CD8-positive, alpha-beta memory T cell (primary cell): ENCODE measurements around the gene RIPK1. TPM values are rescaled to one million over a fixed set of nuclear protein-coding genes. Genes with fewer than 3 reads are reported as not detected.
A peak's percentile ranks its signal among the peaks of the same experiment; 100 is the strongest.

Experiments
- CTCF ChIA-PET: fragments of 350-600 bp; sonication (Branson Sonifier 250); formaldehyde crosslinking; loops from one replicate; lab custom pipeline; 2021; ENCODE audit warnings: antibody characterized with exemption; lab: Charles Lee
- POLR2A ChIA-PET: fragments of 350-600 bp; sonication (Branson Sonifier 250); formaldehyde crosslinking; loops from one replicate; lab custom pipeline; 2021; ENCODE audit warnings: antibody characterized with exemption; lab: Charles Lee
- DNase-seq, 5 donors: peaks; one replicate each; pipeline versions ENCODE4 v3.0.0 to v3.0.0-alpha.2; 2020 to 2022; ENCODE audit warnings: mixed read lengths in 1 of 5
- H3K27ac ChIP-seq: one replicate; pipeline ENCODE4 v1.7.0; 2013; ENCODE audit warnings: low read depth, mild to moderate bottlenecking, low read length, moderate library complexity
- H3K27me3 ChIP-seq: 2 replicates; pipeline ENCODE4 v1.7.0; 2013; ENCODE audit warnings: low read length, mild to moderate bottlenecking; ENCODE audit not compliant: insufficient read depth, poor library complexity, severe bottlenecking
- H3K36me3 ChIP-seq: 2 replicates; pipeline ENCODE4 v1.7.0; 2013; ENCODE audit warnings: mild to moderate bottlenecking, low read length, moderate library complexity; ENCODE audit not compliant: insufficient read depth
- H3K4me1 ChIP-seq: 2 replicates; pipeline ENCODE4 v1.7.0; 2013; ENCODE audit warnings: mild to moderate bottlenecking, low read length, moderate library complexity; ENCODE audit not compliant: insufficient read depth
- H3K4me3 ChIP-seq: 2 replicates; pipeline ENCODE4 v1.7.0; 2013; ENCODE audit warnings: mild to moderate bottlenecking, low read length
- H3K9me3 ChIP-seq: 2 replicates; pipeline ENCODE4 v1.7.0; 2013; ENCODE audit warnings: mild to moderate bottlenecking, low read length
- H3K27ac Mint-ChIP-seq, 8 donors: one replicate each; pipeline ENCODE4 v1.8.0; 2020 to 2021; ENCODE audit warnings: mixed read lengths in 8 of 8, mild to moderate bottlenecking in 6 of 8, inconsistent platforms in 3 of 8, moderate library complexity in 3 of 8
- H3K27me3 Mint-ChIP-seq, 2 donors: one replicate each; pipeline ENCODE4 v1.8.0; 2020 to 2021; ENCODE audit warnings: mixed read lengths in 2 of 2, mild to moderate bottlenecking in 1 of 2, moderate library complexity in 1 of 2
- H3K36me3 Mint-ChIP-seq, 3 donors: one replicate each; pipeline ENCODE4 v1.8.0; 2020 to 2021; ENCODE audit warnings: mixed read lengths in 3 of 3, inconsistent platforms in 1 of 3, mild to moderate bottlenecking in 1 of 3
- H3K4me1 Mint-ChIP-seq, 3 donors: one replicate each; pipeline ENCODE4 v1.8.0; 2020 to 2021; ENCODE audit warnings: mixed read lengths in 3 of 3, inconsistent platforms in 1 of 3, mild to moderate bottlenecking in 1 of 3
- H3K4me3 Mint-ChIP-seq, 7 donors: one replicate each; pipeline ENCODE4 v1.8.0; 2020 to 2021; ENCODE audit warnings: mixed read lengths in 7 of 7, mild to moderate bottlenecking in 6 of 7, moderate library complexity in 4 of 7, inconsistent platforms in 2 of 7
- H3K9me3 Mint-ChIP-seq, 5 donors: one replicate each; pipeline ENCODE4 v1.8.0; 2020 to 2022; ENCODE audit warnings: mixed read lengths in 5 of 5, mild to moderate bottlenecking in 3 of 5, moderate library complexity in 2 of 5, inconsistent platforms in 1 of 5
- polyA plus RNA-seq: library from polyadenylated mRNA; unstranded; fragments of 300-500 nt; fragmentation: Illumina TruSeq; gene quantifications from one replicate; pipeline ENCODE4 v1.2.3, GENCODE V29; 2021
- total RNA-seq, 2 experiments: library from RNA; stranded (reverse); gene quantifications; one replicate each; pipeline ENCODE4 v1.2.3, GENCODE V29; 2021

Gene RIPK1
- total and polyA plus RNA-seq, 3 experiments from 2014 or later, result 21.7 to 25.1 (median 22.1) TPM

DNA sequence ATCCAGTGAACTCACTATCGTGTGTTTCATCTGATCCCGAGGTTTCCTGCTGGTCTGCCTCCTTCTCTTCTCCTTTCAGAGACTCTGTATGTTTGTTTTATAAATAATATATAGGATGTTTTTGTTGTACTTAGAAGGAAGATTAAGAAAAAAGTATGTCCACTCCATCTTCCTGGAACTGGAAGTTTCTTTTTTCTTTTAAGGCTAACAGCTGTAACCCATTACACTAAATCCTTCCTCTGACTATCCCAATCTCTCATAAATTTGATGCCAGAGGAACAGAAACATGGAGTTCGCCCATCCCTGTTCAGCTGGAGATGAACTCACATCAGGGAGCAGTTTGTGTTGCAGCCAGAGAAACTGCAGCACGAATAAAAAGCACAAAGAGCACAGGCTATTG, 20.7 kb downstream of the RIPK1 start:
- Histone ChIP-seq H3K27me3 (no peaks in the 10 kb centered on the region), H3K27ac (no peak overlapping the region), H3K4me1 (no peaks in the 10 kb centered on the region), H3K9me3 (no peaks in the 10 kb centered on the region), H3K36me3 (peaks cover 30% of the 10 kb centered on the region), H3K4me3 (no peak overlapping the region)
- Mint-ChIP-seq H3K4me1 (peaks cover 18 to 33% (median 20%) of the 10 kb centered on the region in 3 donors), H3K36me3 (peaks cover 10 to 59% (median 27%) of the 10 kb centered on the region in 3 donors), H3K4me3 (no peak overlapping the region), H3K9me3 (peaks cover 0 to 2% (median 0%) of the 10 kb centered on the region in 5 donors), H3K27me3 (no peaks in the 10 kb centered on the region), H3K27ac (peak overlapping the region in 2 of 8 donors; percentile 5 to 45)
- ChIA-PET POLR2A (no interaction called here), CTCF (no interaction called here)
- no peak for DNase-seq

DNA sequence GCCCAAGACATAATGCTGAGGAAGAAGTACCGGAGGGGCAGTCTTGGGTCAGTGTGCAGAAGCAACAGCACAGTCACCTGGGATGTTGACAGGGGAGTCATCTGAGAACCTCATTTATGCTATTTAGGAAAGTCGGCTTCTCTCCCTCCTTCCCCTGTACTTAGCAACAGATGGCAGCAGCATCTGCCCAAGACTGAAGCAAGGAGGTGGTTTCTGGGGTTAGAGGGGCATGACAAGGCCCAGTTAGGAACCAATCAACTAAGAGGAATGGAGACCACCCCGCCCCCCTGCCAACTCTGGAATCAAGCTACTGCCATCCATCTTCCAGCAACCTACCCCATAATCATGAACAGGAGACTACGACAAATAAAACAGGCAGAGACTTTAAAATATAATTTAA, 21.7 kb downstream of the RIPK1 start:
- peak overlapping the region in 5 of 8 donors; percentile 20 to 78 (median 26) for H3K27ac Mint-ChIP-seq

DNA sequence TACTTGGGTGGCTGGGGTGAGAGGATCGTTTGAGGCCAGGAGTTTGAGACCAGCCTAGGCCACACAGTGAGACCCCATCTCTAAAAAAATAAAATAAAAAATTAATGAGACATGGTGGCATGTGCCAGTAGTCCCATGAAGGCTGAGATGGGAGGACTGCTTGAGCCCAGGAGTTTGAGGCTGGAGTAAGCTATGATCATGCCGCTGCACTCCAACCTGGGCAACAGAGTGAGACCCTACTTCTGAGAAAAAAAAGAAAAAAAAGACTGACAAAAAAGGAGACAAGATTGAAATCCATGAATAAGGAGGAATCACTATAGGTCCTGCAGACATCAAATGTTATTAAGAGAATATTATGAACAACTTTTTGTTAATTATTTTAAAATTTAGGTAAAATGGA, 26.5 kb downstream of the RIPK1 start:
- CTCF ChIA-PET, result no interaction called here
- no peaks in the 10 kb centered on the region for H3K27me3 ChIP-seq
- Mint-ChIP-seq H3K4me1 (peaks cover 0 to 7% (median 1%) of the 10 kb centered on the region in 3 donors), H3K9me3 (peaks cover 0 to 2% (median 0%) of the 10 kb centered on the region in 5 donors), H3K27me3 (no peaks in the 10 kb centered on the region), H3K36me3 (peaks cover 8 to 48% (median 21%) of the 10 kb centered on the region in 3 donors), H3K4me3 (no peak overlapping the region), H3K27ac (peak overlapping the region in 2 of 8 donors; percentile 31 to 47)
- DNase-seq, result no peak
- POLR2A ChIA-PET, result no interaction called here
- H3K36me3 ChIP-seq, result peaks cover 41% of the 10 kb centered on the region
- H3K4me3 ChIP-seq, result no peak overlapping the region
- H3K27ac ChIP-seq, result no peak overlapping the region
- H3K4me1 ChIP-seq, result no peaks in the 10 kb centered on the region
- H3K9me3 ChIP-seq, result no peaks in the 10 kb centered on the region

More for the DNA sequence above, 21.7 kb downstream of the RIPK1 start:
- peaks cover 10 to 55% (median 28%) of the 10 kb centered on the region in 3 donors for H3K36me3 Mint-ChIP-seq
- POLR2A ChIA-PET, result no interaction called here
- peaks cover 14 to 28% (median 20%) of the 10 kb centered on the region in 3 donors for H3K4me1 Mint-ChIP-seq
- Histone ChIP-seq H3K36me3 (peaks cover 29% of the 10 kb centered on the region), H3K27me3 (no peaks in the 10 kb centered on the region), H3K4me3 (no peak overlapping the region), H3K27ac (no peak overlapping the region), H3K9me3 (no peaks in the 10 kb centered on the region), H3K4me1 (no peaks in the 10 kb centered on the region)
- no peaks in the 10 kb centered on the region for H3K27me3 Mint-ChIP-seq
- peaks cover 0 to 2% (median 0%) of the 10 kb centered on the region in 5 donors for H3K9me3 Mint-ChIP-seq
- no peak overlapping the region for H3K4me3 Mint-ChIP-seq
- no peak for DNase-seq
- CTCF ChIA-PET, result no interaction called here

DNA sequence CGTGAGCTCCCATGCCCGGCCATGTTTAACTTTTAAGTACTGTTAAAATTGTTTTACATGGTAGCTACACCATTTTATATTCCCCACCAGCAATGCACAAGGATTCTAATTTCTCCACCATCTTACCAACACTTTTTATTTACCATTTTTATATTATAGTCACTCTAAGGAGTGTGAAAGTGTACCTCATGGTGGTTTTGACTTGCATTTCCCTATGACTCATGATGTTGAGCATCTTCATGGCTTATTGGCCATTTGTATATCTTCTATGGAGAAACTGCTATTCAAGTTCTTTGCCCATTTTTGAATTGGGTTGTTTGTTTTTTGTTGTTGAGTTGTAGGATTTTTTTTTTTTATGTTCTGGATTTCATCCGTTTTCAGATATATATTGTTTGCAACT, 34.6 kb downstream of the RIPK1 start:
- DNase-seq, result no peak
- Mint-ChIP-seq H3K36me3 (peaks cover 10 to 81% (median 24%) of the 10 kb centered on the region in 3 donors), H3K27me3 (no peaks in the 10 kb centered on the region), H3K9me3 (no peaks in the 10 kb centered on the region), H3K4me3 (no peak overlapping the region), H3K27ac (no peak overlapping the region), H3K4me1 (peaks cover 0 to 14% (median 5%) of the 10 kb centered on the region in 3 donors)
- H3K27me3 ChIP-seq, result no peaks in the 10 kb centered on the region
- H3K4me1 ChIP-seq, result no peaks in the 10 kb centered on the region
- CTCF ChIA-PET, result no interaction called here
- no peak overlapping the region for H3K4me3 ChIP-seq
- H3K27ac ChIP-seq, result no peak overlapping the region
- POLR2A ChIA-PET, result no interaction called here
- peaks cover 50% of the 10 kb centered on the region for H3K36me3 ChIP-seq
- H3K9me3 ChIP-seq, result no peaks in the 10 kb centered on the region

DNA sequence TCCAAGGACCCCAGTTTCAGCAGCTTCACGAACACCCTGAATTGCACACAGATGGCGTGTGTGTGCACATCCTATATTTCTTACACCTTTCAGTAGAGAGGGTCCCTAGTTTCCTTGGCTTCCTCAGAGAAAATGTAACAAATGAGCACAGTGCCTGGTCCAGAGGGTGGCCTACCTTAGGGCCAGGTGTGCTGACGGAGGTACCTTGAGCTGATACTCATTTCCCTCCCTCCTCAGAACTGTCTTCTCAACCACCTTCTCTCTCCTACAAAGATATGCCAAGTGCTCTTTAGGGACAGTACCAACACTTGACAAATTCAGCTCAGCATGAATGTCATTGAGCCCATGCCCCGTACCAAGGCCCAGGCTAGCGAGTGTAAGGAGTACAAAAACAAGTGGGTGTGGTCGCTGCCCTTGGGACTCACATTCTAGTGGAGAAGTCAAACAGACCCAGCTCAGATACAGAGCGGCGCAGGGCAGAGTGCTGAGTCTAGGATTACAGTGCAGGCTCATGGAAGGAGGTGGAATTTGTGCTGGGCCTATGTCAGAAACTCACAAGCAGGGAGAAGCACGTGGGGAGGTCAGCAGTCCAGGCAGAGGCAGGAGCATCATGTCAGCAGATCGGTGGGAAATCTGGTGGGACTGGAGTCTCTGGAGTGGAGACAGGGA, 40.6 kb downstream of the RIPK1 start:
- POLR2A ChIA-PET, result no interaction called here
- H3K27ac ChIP-seq, result no peak overlapping the region
- H3K4me1 ChIP-seq, result no peaks in the 10 kb centered on the region
- peak overlapping the region; percentile 2 to 80 (median 14) for H3K27ac Mint-ChIP-seq
- H3K36me3 ChIP-seq, result peaks cover 48% of the 10 kb centered on the region
- peaks cover 3 to 9% (median 6%) of the 10 kb centered on the region in 3 donors for H3K4me1 Mint-ChIP-seq
- no peak for DNase-seq
- no peaks in the 10 kb centered on the region for H3K27me3 Mint-ChIP-seq
- no peaks in the 10 kb centered on the region for H3K27me3 ChIP-seq
- H3K4me3 Mint-ChIP-seq, result no peak overlapping the region
- CTCF ChIA-PET, result interaction anchor here (0.7 to 1.3 kb wide), 6 partner anchors 7 to 143 kb away, joined by 3 read pairs; partner anchors contain the start of gene TUBB2A
- H3K36me3 Mint-ChIP-seq, result peaks cover 6 to 88% (median 34%) of the 10 kb centered on the region in 3 donors
- H3K4me3 ChIP-seq, result no peak overlapping the region
- no peaks in the 10 kb centered on the region for H3K9me3 Mint-ChIP-seq
- no peaks in the 10 kb centered on the region for H3K9me3 ChIP-seq

DNA sequence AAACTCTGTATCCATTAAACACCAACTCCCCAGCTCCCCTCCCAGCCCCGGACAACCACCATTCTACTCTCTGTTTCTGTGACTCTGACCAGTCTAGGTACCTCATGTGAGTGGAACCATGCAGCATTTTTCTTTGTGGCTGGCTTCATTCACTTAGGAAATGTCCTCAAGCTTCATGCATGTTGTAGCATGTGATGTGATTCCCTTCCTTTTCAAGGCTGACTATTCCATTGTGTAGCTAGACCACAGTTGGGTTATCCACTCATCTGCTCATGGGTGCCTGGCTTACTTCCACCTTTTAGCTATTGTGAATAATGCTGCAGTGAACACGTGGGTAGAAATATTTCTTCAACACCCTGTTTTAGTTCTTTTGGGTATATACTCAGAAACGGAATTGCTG, 41.5 kb downstream of the RIPK1 start:
- H3K4me3 ChIP-seq, result no peak overlapping the region
- no peaks in the 10 kb centered on the region for H3K4me1 ChIP-seq
- H3K27me3 Mint-ChIP-seq, result no peaks in the 10 kb centered on the region
- no peak overlapping the region for H3K27ac ChIP-seq
- peak overlapping the region in 2 of 8 donors; percentile 18 to 76 for H3K27ac Mint-ChIP-seq
- H3K9me3 Mint-ChIP-seq, result no peaks in the 10 kb centered on the region
- ChIA-PET CTCF (interaction anchor here (1.0 to 1.3 kb wide), 2 partner anchors 8 to 142 kb away, joined by 3 read pairs; no protein-coding TSS in a partner anchor), POLR2A (no interaction called here)
- H3K4me1 Mint-ChIP-seq, result peaks cover 3 to 9% (median 6%) of the 10 kb centered on the region in 3 donors
- H3K4me3 Mint-ChIP-seq, result no peak overlapping the region
- H3K36me3 ChIP-seq, result peaks cover 41% of the 10 kb centered on the region
- H3K27me3 ChIP-seq, result no peaks in the 10 kb centered on the region
- no peaks in the 10 kb centered on the region for H3K9me3 ChIP-seq
- DNase-seq, result no peak
- H3K36me3 Mint-ChIP-seq, result peaks cover 6 to 87% (median 29%) of the 10 kb centered on the region in 3 donors

DNA sequence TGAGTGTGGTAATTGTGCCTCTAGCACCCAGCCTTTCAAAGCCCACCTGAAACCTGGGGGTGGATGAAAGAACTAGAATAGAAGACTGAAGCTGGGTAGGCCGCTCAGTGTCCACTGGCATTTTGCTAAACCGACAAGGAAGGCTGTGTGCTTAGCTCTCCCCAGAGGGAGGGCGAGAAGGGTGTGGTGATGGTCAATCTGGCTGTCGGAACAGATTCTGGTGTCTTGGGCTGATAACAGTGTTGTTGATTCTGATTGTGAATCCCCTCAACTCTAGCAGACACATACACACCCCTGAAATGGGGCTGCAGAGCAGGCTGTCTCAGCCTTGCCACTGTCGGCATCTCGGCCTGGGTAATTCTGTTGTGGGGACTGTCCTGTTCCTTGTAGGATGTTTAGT, 46.1 kb downstream of the RIPK1 start:
- Mint-ChIP-seq H3K27me3 (no peaks in the 10 kb centered on the region), H3K4me3 (no peak overlapping the region), H3K9me3 (no peaks in the 10 kb centered on the region), H3K4me1 (peaks cover 11 to 16% (median 15%) of the 10 kb centered on the region in 3 donors), H3K36me3 (peaks cover 0 to 59% (median 10%) of the 10 kb centered on the region in 3 donors), H3K27ac (peak overlapping the region in 3 of 8 donors; percentile 23 to 79 (median 73))
- POLR2A ChIA-PET, result no interaction called here
- CTCF ChIA-PET, result interaction anchor here (1.3 kb wide), 1 partner anchor 140 kb away, joined by 5 read pairs; no protein-coding TSS in a partner anchor
- Histone ChIP-seq H3K27ac (no peak overlapping the region), H3K4me3 (no peak overlapping the region), H3K36me3 (peaks cover 20% of the 10 kb centered on the region), H3K27me3 (no peaks in the 10 kb centered on the region), H3K4me1 (peaks cover 11% of the 10 kb centered on the region), H3K9me3 (no peaks in the 10 kb centered on the region)
- no peak for DNase-seq

DNA sequence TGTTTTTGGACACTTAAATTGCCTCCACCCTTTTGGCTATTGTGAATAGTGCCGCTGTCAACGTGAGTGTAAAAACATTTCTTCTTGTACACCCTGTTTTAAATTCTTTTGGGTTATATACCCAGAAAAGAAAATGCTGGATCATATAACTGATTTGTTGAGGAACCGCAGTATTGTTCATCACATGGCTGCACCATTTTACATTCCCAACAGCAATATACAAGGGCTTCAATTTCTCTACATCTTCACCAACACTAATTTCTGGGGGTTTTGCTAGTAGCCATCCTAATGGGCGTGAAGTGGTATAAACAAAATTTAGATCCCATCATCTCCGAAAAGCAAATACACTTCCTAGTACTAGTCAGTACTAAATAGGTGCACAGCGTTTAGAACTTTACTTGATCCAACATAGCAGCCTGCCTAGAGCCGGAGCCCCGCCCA, 49.6 kb downstream of the RIPK1 start:
- H3K9me3 Mint-ChIP-seq, result no peaks in the 10 kb centered on the region
- no peak for DNase-seq
- peaks cover 0 to 29% (median under 1%) of the 10 kb centered on the region in 3 donors for H3K36me3 Mint-ChIP-seq
- H3K36me3 ChIP-seq, result peaks cover 6% of the 10 kb centered on the region
- H3K4me3 Mint-ChIP-seq, result peak overlapping the region; percentile 87 to 97 (median 91)
- ChIA-PET CTCF (interaction anchor here (0.8 kb wide), 1 partner anchor 134 kb away, joined by 4 read pairs; no protein-coding TSS in a partner anchor), POLR2A (interaction anchor here (1.0 to 1.4 kb wide), 2 partner anchors 54 to 141 kb away, joined by 3 to 4 read pairs; no protein-coding TSS in a partner anchor)
- peak overlapping the region; percentile 75 for H3K4me3 ChIP-seq
- peak overlapping the region; percentile 81 to 97 (median 95) for H3K27ac Mint-ChIP-seq
- H3K4me1 Mint-ChIP-seq, result peaks cover 16 to 18% (median 16%) of the 10 kb centered on the region in 3 donors
- peaks cover 13% of the 10 kb centered on the region for H3K4me1 ChIP-seq
- H3K27me3 ChIP-seq, result no peaks in the 10 kb centered on the region
- H3K9me3 ChIP-seq, result no peaks in the 10 kb centered on the region
- no peaks in the 10 kb centered on the region for H3K27me3 Mint-ChIP-seq
- peak overlapping the region; percentile 90 for H3K27ac ChIP-seq
